Smooth muscle cell (in vitro differentiated cells): ENCODE results near the gene ERP27. TPM values are rescaled to one million over a fixed set of nuclear protein-coding genes. Genes with fewer than 3 reads are reported as not detected.

Source experiments
- DNase-seq: peaks from one replicate; lab custom pipeline; 2025; ENCODE audit not compliant: unreplicated experiment; lab: John Stamatoyannopoulos, UW
- H2AFZ ChIP-seq: fragments of 200-600 bp; sonication (generic); 2 replicates; pipeline ENCODE4 v1.6.0; 2016; ENCODE audit warnings: antibody characterized with exemption, low read depth, mild to moderate bottlenecking
- H3F3A ChIP-seq: fragments of 200-600 bp; sonication (generic); 2 replicates; pipeline ENCODE4 v1.6.0; 2017; ENCODE audit warnings: antibody characterized with exemption, low read depth
- H3K27ac ChIP-seq: fragments of 200-600 bp; sonication (generic); 2 replicates; pipeline ENCODE4 v1.5.1; 2016; ENCODE audit warnings: low read depth, mild to moderate bottlenecking
- H3K27me3 ChIP-seq: fragments of 200-600 bp; sonication (generic); 2 replicates; pipeline ENCODE4 v1.6.1; 2016; ENCODE audit warnings: low read depth, mild to moderate bottlenecking
- H3K36me3 ChIP-seq: fragments of 200-600 bp; sonication (generic); 2 replicates; pipeline ENCODE4 v1.5.1; 2016; ENCODE audit warnings: low read depth
- H3K4me1 ChIP-seq: fragments of 200-600 bp; sonication (generic); 2 replicates; pipeline ENCODE4 v1.5.1; 2016; ENCODE audit warnings: low read depth
- H3K4me2 ChIP-seq: fragments of 200-600 bp; sonication (generic); 2 replicates; pipeline ENCODE4 v1.6.0; 2016; ENCODE audit warnings: mild to moderate bottlenecking
- H3K4me3 ChIP-seq: fragments of 200-600 bp; sonication (generic); 2 replicates; pipeline ENCODE4 v1.5.1; 2016; ENCODE audit warnings: mild to moderate bottlenecking
- H3K79me2 ChIP-seq: fragments of 200-600 bp; sonication (generic); 2 replicates; pipeline ENCODE4 v1.6.0; 2016; ENCODE audit warnings: low read depth, mild to moderate bottlenecking
- H3K9ac ChIP-seq: fragments of 200-600 bp; sonication (generic); 2 replicates; pipeline ENCODE4 v1.6.0; 2016; ENCODE audit warnings: low read depth
- H3K9me3 ChIP-seq: fragments of 200-600 bp; sonication (generic); replicated peaks from 2 replicates; pipeline ENCODE4 v1.5.1; 2016; ENCODE audit warnings: low read depth
- H4K20me1 ChIP-seq: fragments of 200-600 bp; sonication (generic); 2 replicates; pipeline ENCODE4 v1.6.0; 2016; ENCODE audit warnings: low read depth
- WGBS: methylation state at CpG from one replicate; pipeline ENCODE4 v1.1.7; 2016; ENCODE audit warnings: low lambda C conversion rate; 5-methylcytosine and 5-hydroxymethylcytosine counted together
- polyA plus RNA-seq: library from polyadenylated mRNA; unstranded; fragments of >200 nt; fragmentation: Nextera tagmentation; extraction: Ambion mirVana; gene quantifications from 2 replicates; pipeline ENCODE4 v1.2.1, GENCODE V29; 2016
- total RNA-seq: library from RNA; depleted of rRNA; stranded (reverse); fragments of >200 nt; gene quantifications from 2 replicates; pipeline ENCODE4 v1.2.3, GENCODE V29; 2014
- TF ChIP-seq, protein P1 (sequence below): fragments of 200-600 bp; sonication (generic); IDR thresholded peaks from 2 replicates; pipeline ENCODE4 v1.5.1; 2017; ENCODE audit warnings: borderline replicate concordance, mild to moderate bottlenecking, antibody characterized with exemption; ENCODE audit not compliant: insufficient read depth, poor library complexity, severe bottlenecking

ERP27 gene
- total and polyA plus RNA-seq, 2 experiments from 2014 or later: 2.7 to 7.8 TPM

DNA sequence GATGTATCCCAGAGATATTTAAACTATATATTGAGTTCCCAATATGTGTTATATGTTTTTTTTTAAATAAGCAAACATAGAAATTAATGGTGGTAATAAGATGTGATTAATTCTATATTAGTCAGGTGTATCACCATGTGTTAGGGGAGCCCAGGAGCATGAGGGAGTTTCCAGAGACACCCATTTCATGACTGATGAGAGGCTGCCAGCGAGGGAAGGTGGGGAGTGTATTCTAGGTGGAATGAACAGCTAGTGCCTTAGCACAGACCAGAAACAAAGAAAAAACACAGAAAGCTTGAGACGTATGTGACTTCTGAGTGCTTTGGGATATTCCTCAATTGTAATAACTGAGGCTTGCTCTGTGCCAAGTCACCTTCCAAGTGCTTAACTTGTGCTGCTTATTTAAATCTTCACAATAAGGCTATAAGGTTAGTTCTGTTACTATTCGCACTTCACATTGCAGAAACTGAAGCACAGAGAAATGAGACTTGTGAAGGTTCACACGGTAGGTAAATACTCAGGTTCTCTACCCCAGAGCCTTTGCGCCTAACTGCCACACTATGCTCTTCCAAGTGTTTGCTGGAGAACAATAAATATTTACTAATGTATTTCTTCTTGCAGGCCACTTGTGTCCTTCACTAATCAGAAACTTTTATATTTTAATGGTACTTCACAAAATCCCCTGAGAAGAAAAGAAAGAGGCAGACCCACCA is 34.8 kb downstream of the ERP27 start:
- Histone ChIP-seq H3K79me2 (no peaks in the 10 kb centered on the region), H2AFZ (no peak overlapping the region), H3K9ac (no peak overlapping the region), H3K4me1 (peaks cover 5% of the 10 kb centered on the region), H3K4me2 (no peak overlapping the region), H4K20me1 (no peaks in the 10 kb centered on the region), H3F3A (peaks cover 8% of the 10 kb centered on the region), H3K36me3 (no peaks in the 10 kb centered on the region), H3K9me3 (no peaks in the 10 kb centered on the region), H3K4me3 (no peak overlapping the region), H3K27ac (peak overlapping the region; percentile 38), H3K27me3 (no peaks in the 10 kb centered on the region)
- TF ChIP-seq, protein P1, sequence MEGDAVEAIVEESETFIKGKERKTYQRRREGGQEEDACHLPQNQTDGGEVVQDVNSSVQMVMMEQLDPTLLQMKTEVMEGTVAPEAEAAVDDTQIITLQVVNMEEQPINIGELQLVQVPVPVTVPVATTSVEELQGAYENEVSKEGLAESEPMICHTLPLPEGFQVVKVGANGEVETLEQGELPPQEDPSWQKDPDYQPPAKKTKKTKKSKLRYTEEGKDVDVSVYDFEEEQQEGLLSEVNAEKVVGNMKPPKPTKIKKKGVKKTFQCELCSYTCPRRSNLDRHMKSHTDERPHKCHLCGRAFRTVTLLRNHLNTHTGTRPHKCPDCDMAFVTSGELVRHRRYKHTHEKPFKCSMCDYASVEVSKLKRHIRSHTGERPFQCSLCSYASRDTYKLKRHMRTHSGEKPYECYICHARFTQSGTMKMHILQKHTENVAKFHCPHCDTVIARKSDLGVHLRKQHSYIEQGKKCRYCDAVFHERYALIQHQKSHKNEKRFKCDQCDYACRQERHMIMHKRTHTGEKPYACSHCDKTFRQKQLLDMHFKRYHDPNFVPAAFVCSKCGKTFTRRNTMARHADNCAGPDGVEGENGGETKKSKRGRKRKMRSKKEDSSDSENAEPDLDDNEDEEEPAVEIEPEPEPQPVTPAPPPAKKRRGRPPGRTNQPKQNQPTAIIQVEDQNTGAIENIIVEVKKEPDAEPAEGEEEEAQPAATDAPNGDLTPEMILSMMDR: no peak
- DNase-seq: no peak
- 98% methylated on average over 5 of the region's 5 CpGs for WGBS

DNA sequence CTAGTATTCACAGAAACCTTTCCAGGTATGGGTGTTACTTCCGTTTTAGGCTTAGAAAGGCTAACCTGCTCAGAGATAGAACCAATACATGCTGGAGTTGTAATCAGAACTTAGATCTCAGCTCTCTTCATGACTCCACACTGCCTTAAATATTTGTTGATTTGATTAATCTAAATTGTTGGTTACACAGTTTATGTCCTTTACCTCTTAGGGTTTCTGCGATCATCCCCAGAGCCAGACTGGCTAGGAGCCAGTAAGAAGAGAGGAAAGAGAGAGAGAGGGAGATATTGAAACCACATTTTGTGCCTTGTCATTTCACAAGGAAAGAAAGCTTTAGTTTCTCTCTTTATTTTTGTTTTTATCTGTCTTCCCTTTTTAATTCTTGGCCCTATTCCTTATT is 35.9 kb downstream of the ERP27 start:
- H3K9ac ChIP-seq: no peak overlapping the region
- no peaks in the 10 kb centered on the region for H3K9me3 ChIP-seq
- no peaks in the 10 kb centered on the region for H4K20me1 ChIP-seq
- TF ChIP-seq, protein P1: no peak
- no peaks in the 10 kb centered on the region for H3K27me3 ChIP-seq
- peak overlapping the region; percentile 45 for H2AFZ ChIP-seq
- 62% methylated on average over 2 of the region's 2 CpGs for WGBS
- no peak for DNase-seq
- H3K27ac ChIP-seq: peak overlapping the region; percentile 38
- H3K4me3 ChIP-seq: no peak overlapping the region
- peaks cover 11% of the 10 kb centered on the region for H3K4me1 ChIP-seq
- H3K79me2 ChIP-seq: no peaks in the 10 kb centered on the region
- peaks cover 14% of the 10 kb centered on the region for H3F3A ChIP-seq
- H3K4me2 ChIP-seq: peak overlapping the region; percentile 33
- no peaks in the 10 kb centered on the region for H3K36me3 ChIP-seq

DNA sequence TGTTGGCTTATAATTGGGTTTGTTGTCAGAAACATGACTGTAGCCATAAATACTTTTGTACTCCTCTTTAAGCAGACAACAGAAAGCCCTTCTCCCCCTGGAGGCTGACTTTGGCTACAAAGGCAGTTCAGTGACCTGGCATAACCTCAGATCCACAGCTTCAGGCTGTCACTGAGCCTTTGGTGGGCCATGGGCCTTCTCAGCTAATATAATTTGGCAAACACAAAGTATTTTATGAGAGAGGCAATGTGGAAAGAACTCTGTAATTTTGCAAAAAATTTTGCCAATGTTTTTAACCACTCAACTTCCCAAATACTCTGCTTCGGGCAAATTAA is 37.1 kb downstream of the ERP27 start:
- H3K4me2 ChIP-seq: no peak overlapping the region
- no peak overlapping the region for H3K9ac ChIP-seq
- 94% methylated on average over 1 of the region's 1 CpG for WGBS
- no peaks in the 10 kb centered on the region for H3K27me3 ChIP-seq
- no peak overlapping the region for H3K4me3 ChIP-seq
- H3F3A ChIP-seq: peaks cover 25% of the 10 kb centered on the region
- peaks cover 21% of the 10 kb centered on the region for H3K4me1 ChIP-seq
- H3K79me2 ChIP-seq: no peaks in the 10 kb centered on the region
- DNase-seq: no peak
- no peaks in the 10 kb centered on the region for H3K36me3 ChIP-seq
- no peaks in the 10 kb centered on the region for H4K20me1 ChIP-seq
- H3K9me3 ChIP-seq: no peaks in the 10 kb centered on the region
- peak overlapping the region; percentile 20 for H2AFZ ChIP-seq
- TF ChIP-seq, protein P1: no peak
- H3K27ac ChIP-seq: no peak overlapping the region
